Measurements from ENCODE around the gene ANK3. TPM values are rescaled to one million over a fixed set of nuclear protein-coding genes. Genes with fewer than 3 reads are reported as not detected.

ANK3 gene
- total and polyA plus RNA-seq, 2 donors (not counting 3 experiments of a cell fraction or from before 2014, with no cell fraction given) = 0.88 to 8.5 TPM

DNA sequence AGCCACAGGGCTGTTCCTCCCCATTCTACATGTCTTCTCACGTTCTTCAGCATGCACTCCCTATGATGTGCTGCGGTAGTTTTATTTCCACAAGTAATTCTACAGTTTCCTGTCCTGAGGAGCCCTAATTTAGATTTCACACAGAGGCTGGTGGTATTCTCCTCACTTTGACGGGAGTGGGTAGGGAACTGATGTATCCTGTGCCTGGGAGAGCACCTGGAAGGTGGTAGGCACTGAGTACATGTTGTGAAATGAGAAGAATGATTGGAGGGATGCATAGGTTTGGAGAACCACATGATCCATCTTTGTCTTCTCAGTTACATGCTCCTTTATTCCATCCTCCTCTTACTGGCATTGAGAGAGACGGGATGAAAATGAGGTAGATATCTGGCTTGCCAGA lies 365.2 kb downstream of the ANK3 start:
- no peak for TF ChIP-seq JUN (IDR thresholded peaks at IDR 0.05; ENCODE audit: borderline replicate concordance, insufficient read depth, insufficient read length, low read depth)
- TF ChIP-seq FOS (IDR thresholded peaks at IDR 0.05; ENCODE audit: borderline replicate concordance, insufficient read depth, low read length) = no peak
- no peak for TF ChIP-seq GATA2 (IDR thresholded peaks at IDR 0.05; ENCODE audit: insufficient read depth, insufficient read length, low read depth, low read length)
- TF ChIP-seq, protein P1, sequence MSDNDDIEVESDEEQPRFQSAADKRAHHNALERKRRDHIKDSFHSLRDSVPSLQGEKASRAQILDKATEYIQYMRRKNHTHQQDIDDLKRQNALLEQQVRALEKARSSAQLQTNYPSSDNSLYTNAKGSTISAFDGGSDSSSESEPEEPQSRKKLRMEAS (IDR thresholded peaks at IDR 0.05; ENCODE audit: insufficient read depth, insufficient read length) = no peak
- no peak for TF ChIP-seq POLR2AphosphoS5 (IDR thresholded peaks at IDR 0.05; ENCODE audit: insufficient read depth, low read depth, low read length)
- no peak for TF ChIP-seq MYC (IDR thresholded peaks at IDR 0.05; ENCODE audit: low read depth, low read length)
- TF ChIP-seq POLR2A (IDR thresholded peaks at IDR 0.05; ENCODE audit: low read depth, low read length) = no peak
- TF ChIP-seq EZH2 (IDR thresholded peaks at IDR 0.05; ENCODE audit: borderline replicate concordance, low read depth, low read length, severe bottlenecking) = no peak
- TF ChIP-seq, protein P2, sequence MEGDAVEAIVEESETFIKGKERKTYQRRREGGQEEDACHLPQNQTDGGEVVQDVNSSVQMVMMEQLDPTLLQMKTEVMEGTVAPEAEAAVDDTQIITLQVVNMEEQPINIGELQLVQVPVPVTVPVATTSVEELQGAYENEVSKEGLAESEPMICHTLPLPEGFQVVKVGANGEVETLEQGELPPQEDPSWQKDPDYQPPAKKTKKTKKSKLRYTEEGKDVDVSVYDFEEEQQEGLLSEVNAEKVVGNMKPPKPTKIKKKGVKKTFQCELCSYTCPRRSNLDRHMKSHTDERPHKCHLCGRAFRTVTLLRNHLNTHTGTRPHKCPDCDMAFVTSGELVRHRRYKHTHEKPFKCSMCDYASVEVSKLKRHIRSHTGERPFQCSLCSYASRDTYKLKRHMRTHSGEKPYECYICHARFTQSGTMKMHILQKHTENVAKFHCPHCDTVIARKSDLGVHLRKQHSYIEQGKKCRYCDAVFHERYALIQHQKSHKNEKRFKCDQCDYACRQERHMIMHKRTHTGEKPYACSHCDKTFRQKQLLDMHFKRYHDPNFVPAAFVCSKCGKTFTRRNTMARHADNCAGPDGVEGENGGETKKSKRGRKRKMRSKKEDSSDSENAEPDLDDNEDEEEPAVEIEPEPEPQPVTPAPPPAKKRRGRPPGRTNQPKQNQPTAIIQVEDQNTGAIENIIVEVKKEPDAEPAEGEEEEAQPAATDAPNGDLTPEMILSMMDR (IDR thresholded peaks at IDR 0.05; ENCODE audit: extremely low read depth in 1 of 2, insufficient read depth in 1 of 2, low read depth in 1 of 2, low read length in 2 of 2) = no peak
- DNase-seq (ENCODE audit: low read depth, low spot score) = no peak
- H3K27me3 ChIP-seq (ENCODE audit: control insufficient read depth in 2 of 2, insufficient read depth in 2 of 2, low read length in 2 of 2) = no peaks in the 10 kb centered on the region
- no peak overlapping the region for H3K4me3 ChIP-seq (replicated peaks in 1 of 3; ENCODE audit: insufficient read depth in 1 of 3, low read depth in 1 of 3, low read length in 3 of 3)
- no peaks in the 10 kb centered on the region for H3K9me1 ChIP-seq (replicated peaks; ENCODE audit: control insufficient read depth, extremely low read depth, insufficient read depth, low read length)
- H4K20me1 ChIP-seq (replicated peaks; ENCODE audit: control insufficient read depth, extremely low read depth, insufficient read depth, low read length) = no peaks in the 10 kb centered on the region
- H3K79me2 ChIP-seq (ENCODE audit: control insufficient read depth, insufficient read depth, low read length) = no peaks in the 10 kb centered on the region
- no peak for FAIRE-seq
- H3K9me3 ChIP-seq (replicated peaks; ENCODE audit: control insufficient read depth, insufficient read depth, low read length) = no peaks in the 10 kb centered on the region
- H2AFZ ChIP-seq (ENCODE audit: low read depth, low read length) = no peak overlapping the region
- intact Hi-C loops (cut with micrococcal nuclease) = no loop called here
- CTCF ChIA-PET = no interaction called here
- no peaks in the 10 kb centered on the region for H3K36me3 ChIP-seq (ENCODE audit: control insufficient read depth in 2 of 2, extremely low read depth in 1 of 2, insufficient read depth in 2 of 2, low read length in 2 of 2)
- no peak overlapping the region for H3K4me2 ChIP-seq (ENCODE audit: insufficient read depth, low read length)
- H3K4me1 ChIP-seq (ENCODE audit: control insufficient read depth, extremely low read depth, insufficient read depth, low read length) = no peaks in the 10 kb centered on the region
- POLR2A ChIA-PET = no interaction called here
- no TSS peak for BruUV-seq (replicated peaks)
- no peak overlapping the region for H3K27ac ChIP-seq (ENCODE audit: insufficient read depth, low read depth, low read length)
- H3K9ac ChIP-seq (replicated peaks; ENCODE audit: extremely low read depth, insufficient read depth, low read length) = no peak overlapping the region
- dilution Hi-C loops (cut with MboI; ENCODE audit: extremely low pct_ligation_motif_present, low sequenced_read_pairs) = no loop called here
